Embryonic facial prominence (tissue), 1 donor: ENCODE data around the gene LRRC8A.
"Not testable (repeated sequence)": the region's sequence is repeated elsewhere in the genome, so short reads cannot be mapped to it uniquely, and the experiment has no call there.

Experiments used
- DNase-seq: peaks from one replicate; pipeline ENCODE4 v3.0.0-alpha.2; 2016; ENCODE audit errors: extremely low spot score

Gene LRRC8A

DNA sequence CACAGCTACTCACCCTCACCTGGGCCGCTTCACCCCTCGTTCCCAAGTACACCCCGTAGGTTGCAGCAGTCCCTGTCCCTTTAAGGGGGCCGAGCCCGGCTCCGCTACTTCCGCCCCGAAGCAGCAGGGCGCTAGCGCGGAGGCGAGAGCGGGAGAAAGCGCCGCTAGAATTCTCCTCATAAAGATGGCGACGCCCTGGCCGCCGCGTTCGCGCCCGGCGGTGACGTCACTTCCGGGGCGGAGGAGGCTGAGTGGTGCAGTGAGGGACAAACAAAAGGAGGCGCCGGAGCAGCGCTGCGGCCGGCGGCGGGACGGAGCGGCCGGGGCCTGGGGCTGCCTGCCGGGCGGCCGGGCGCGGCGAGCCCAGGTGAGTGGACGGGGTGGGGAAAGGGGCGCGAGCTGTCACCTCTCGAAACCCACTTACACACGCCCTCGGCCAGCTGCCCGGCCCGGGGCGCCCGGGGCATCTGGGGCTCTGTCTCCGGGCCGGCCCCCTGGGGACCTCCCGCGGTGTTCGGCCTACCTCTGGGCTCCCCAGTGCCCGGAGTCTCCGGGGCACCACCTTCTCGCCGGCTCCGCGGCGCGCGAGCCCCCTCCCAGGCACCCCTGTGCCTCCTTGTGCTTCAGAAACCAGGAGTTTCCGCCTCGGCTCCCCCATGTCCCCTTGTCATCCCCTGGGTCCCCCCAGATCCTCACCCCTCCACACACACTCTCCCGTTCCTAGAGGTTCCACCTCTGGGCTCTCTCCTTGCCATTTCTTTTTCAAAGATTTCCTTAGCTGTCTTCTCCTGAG is at the start of gene LRRC8A, which contains the start of gene KYAT1:
TSS of gene LRRC8A (plus strand) at position 250 of the 793 bp plus-strand sequence. CDS start 25,032 bp downstream, outside the sequence.
TSS of gene KYAT1 (minus strand) at position 67 of the 793 bp plus-strand sequence. CDS start 36,545 bp downstream, outside the sequence.
- DNase-seq = peak; percentile 92

DNA sequence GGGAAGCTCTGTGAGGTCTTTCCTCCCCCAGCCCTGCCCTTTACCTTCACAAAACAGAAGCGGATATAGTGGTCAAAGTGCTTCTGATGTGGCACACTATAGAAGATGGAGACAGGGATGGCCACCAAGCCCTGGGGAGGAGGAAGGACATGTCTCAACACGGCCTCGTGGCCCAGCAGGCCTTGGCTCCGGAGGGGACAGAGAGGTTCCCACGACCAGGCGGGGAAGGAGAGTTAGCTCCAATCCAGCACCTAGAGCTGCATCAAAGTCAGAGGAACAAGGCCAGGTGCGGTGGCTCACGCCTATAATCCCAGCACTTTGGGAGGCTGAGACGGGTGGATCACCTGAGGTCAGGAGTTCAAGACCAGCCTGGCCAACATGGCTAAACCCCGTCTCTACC is 48.2 kb upstream of the LRRC8A start:
- no peak for DNase-seq

DNA sequence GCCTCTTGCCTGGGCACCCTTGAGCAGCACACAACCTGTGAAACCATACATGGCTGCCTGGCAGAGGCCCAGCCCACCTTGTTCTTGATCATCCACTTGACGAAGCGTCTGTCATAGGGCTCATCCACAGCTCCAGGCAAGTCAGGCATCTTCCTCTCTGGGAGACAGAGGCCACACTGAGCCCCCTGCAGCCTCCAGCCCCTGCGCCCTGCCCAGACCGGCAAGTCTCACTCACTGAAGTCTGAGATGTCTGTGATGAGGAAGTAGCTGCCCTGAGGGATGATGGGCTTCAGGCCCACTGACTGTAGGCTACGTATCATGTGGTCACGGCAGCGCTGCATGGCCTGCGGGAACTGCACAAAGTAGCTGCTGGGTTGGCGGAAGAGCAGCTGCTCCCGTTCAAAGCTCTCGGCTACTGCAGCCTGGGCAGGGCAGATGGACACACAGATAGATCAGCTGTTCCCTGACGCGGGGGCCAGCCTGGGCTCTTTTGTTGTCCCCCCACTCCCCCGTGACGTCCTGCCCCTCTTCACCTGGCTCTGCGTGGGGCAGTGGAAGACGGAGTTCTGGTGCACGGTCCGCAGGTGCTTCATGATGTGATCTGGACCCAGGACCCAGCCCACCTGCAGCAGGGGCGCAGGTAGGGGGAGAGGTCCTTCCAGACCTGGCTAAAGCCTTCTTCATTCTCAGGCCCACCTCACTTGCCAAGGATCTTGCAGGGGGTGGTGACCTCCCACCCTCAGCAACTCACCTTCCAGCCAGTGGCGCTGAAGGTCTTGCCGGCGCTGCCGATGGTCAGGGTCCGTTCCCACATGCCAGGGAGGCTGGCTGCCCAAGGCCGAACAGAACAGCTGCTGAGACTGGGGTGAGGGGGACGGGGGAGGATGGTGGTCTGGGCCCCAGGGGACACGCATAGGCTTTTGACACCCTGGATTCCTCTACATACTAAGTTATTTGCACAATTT is 46.4 kb upstream of the LRRC8A start:
- DNase-seq = no peak

DNA sequence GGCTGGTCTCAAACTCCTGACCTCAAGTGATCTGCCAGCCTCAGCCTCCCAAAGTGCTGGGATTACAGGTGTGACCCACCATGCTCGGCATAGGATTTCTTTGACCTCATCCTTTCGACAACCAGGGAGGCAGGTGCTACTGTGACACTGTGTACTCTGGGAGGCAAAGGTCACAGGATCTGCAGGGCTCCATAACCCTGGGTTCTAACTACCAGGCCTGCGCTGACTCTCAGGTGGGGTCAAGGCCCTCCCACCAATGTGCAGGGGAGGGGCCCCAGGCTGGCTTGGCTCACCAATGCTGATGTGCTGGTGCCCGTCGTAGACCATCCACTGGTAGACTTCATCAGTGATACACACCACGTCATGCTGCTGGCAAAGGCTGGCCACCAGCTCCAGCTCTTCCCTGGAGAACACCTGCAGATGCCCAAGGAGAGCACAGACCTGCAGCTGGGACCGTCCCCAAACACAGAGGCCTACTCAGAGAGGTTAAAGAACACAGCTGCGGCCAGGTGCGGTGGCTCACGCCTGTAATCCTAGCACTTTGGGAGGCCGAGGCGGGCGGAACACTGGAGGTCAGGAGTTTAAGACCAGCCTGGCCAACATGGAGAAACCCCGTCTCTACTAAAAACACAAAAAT is 45.3 kb upstream of the LRRC8A start:
- no peak for DNase-seq

DNA sequence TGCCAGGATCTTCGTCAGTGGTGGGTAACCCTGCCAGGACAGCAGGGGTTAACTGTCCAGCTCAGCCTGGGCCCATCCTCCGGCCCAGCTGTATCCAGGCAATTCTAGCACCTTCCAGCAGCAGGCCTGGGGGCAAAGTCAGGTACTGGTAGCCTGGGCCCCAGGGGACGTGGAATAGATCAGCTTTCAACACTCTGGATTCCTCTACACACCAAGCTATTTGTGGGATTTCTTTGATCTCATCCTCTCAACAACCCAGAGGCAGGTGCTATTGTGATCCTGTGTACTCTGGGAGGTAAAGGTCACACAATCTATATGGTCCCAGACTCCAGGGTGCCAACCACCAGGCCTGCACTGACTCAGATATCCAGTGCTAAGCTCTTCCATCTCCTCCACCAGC is 43.6 kb upstream of the LRRC8A start:
- DNase-seq = no peak

DNA sequence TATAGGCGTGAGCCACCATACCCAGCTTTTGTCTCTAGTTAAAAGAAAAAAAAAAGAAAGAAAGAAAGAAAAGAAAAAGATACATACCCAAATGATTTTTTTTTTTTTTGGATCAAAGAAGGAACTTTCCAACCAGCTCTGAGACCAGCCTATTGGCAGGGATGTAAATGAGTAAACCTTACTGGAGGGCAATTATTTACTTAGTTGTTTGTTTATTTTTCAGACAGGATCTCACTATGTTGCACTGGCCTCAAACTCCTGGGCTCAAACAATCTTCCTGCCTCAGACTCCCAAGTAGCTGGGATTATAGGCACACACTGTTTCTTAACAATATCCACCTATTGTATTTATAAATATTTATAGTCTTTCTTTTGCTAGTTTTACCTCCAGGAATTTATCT is 41.4 kb upstream of the LRRC8A start:
- DNase-seq = no peak

DNA sequence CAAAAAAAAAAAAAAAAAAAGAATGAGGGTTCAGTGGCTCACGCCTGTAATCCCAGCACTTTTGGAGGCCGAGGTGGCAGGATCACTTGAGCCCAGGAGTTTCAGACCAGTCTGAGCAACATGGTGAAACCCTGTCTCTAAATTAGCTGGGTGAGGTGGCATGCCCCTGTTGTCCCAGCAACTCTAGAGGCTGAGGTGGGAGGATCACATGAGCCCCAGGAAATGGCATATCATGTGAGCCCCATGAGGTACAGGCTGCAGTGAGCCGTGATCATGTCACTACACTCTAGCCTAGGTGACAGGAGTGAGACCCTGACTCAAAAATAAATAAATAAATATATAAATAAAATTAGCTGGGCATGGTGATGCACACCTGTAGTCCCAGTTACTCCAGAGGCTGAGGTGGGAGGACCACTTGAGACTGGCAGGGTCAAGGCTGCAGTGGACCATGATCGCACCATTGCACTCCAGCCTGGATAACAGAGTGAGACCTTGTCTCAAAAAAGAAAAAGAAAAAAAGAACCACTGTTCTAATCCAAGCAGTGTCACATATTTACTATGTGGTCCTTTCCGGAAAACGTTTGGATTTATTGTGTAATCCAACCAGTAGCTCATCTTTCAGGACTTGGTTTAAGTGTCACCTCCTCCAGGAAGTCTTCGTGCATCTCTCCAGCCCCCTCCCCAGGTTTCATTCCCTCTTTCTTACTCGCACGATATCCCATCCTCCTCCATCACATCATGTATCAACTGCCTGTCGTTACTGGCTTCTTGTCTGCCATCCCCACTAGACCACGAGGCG is 40.0 kb upstream of the LRRC8A start:
- no peak for DNase-seq

DNA sequence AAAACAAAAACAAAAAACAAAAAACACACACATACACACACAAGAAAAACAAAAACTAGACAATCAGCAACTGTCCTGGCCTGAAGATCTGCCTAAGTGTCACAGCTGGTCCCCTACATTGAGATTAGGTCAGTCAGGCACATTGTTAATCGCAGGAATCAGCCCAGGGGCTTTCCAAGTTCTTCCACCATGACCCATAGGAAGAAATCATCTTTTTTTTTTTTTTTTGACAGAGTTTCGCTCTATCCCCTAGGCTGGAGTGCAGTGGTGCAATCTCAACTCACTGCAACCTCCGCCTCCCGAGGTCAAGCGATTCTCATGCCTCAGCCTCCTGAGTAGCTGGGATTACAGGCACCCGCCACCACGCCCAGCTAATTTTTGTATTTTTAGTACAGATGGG is 38.8 kb upstream of the LRRC8A start:
- not testable (repeated sequence) for DNase-seq

DNA sequence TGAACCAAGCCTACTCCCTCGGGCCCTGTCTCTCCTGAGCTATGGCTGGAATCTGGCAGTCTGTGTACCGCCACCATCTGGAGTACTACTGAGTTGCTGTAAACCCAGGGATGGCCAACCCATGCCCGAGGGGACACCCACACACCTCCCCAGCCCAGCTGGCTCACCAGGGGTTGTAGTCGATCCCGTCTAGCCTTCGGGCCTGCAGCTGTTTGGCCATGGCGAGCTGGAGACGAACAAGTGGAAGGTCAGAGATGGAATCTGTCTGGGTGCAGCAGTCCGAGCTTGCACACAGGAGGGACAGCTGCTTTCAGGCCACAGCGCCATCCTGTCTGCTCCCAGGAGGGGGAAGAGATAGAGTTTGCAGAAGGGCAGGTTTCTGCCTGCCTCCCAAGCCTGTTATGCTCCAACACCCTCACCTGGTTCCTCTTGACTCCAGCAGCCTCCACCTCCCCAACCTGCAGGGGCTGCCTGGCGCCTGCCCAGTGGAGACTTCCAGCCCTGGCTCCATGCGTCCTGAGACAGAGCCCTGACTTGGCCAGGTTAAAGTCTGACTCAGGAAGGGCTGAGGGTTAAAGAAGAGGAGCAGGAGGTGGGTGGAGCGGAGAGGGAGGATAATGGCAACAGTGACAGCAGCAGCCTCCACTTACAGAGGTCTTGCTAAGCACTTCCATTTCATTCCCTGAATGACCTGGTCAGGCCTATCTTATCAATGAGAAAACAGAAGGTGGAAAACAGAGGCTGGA is 36.6 kb upstream of the LRRC8A start:
- no peak for DNase-seq

DNA sequence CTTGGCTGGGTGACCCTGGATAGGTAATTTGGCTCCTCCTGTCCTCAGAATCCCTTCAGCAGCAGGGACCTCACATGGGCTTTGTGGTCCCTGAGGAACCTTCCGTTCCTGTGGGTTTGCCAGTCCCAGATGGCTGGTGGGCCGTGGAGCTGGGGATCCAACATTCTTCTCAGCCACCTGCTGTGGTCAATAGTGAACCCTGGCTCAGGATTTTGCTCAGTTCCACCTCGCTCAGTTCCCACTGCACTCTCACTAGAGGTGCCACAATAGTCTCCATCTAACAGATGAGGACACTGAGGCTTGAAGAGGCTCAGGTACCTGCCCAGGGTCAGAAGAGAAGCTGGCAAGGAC is 35.3 kb upstream of the LRRC8A start:
- DNase-seq = no peak

DNA sequence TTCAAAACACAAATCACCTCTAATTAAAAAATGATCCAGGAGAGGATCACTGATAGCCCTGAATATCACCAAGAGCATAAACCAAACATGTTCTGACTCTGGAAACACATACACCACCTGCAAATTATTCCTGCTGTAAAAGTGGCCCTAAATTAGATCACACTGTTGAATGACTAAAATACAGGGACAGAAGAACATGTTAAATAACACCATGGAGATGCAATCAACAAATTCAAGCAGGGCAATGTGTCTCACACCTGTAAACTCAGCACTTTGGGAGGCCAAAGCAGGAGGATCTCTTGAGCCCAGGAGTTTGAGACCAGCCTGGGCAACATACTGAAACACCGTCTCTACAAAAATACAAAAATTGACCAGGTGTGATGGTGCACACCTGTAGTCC is 34.1 kb upstream of the LRRC8A start:
- no peak for DNase-seq

DNA sequence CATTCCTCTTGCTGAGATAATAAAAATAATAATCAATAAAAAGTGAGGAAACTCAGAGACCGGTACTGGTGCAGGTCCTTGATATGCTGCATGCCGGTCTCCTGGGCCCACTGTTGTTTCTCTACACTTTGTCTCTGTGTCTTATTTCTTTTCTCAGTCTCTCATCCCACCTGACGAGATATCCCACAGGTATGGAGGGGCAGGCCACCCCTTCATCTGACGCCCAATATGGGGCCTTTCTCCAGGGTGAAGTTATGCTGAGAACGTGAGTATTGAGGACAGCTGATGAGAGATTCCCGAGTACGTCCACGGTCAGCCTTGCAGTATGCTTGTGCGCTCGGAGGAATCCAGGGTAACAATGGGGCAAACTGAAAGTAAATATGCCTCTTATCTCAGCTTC is 30.9 kb upstream of the LRRC8A start:
- not testable (repeated sequence) for DNase-seq

DNA sequence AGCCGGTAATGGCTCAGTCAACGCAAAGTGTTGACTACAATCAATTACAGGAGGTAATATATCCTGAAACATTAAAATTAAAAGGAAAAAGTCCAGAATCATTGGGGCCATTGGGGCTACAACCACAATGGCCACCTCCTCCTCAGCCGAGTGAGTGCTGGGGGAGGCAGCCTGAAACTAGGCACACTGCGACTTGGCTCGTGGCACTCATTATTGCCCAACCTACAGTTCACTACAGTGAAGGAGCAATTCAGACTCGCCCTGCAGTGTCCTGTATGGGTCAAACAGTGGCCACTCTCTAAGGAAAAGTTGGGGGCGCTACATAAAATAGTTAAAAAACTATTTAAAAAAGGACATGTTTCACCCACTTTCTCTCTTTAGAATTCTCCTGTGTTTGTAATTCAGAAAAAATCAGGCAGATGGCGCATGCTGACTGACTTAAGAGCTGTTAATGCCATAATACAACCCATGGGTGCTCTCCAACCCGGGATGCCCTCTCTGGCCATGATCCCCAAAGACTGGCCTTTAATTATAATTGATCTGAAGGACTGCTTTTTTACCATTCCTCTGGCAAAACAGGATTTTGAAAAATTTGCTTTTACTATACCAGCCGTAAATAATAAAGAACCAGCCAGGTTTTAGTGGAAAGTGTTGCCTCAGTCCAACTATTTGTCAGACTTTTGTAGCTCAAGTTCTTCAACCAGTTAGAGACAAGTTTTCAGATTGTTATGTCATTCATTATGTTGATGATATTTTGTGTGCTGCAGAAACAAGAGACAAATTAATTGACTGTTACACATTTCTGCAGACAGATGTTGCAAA is 29.9 kb upstream of the LRRC8A start:
- DNase-seq = not testable (repeated sequence)

DNA sequence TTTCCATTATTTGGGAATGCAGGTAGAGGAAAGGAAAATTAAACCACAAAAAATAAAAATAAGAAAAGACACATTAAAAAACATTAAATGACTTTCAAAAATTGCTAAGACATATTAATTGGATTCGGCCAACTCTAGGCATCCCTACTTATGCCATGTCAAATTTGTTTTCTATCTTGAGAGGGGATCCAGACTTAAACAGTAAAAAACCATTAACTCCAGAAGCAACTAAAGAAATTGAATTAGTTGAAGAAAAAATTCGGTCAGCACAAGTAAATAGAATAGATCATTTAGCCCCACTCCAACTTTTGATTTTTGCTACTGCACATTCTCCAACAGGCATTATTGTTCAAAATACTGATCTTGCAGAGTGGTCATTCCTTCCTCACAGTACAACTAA is 29.3 kb upstream of the LRRC8A start:
- not testable (repeated sequence) for DNase-seq

DNA sequence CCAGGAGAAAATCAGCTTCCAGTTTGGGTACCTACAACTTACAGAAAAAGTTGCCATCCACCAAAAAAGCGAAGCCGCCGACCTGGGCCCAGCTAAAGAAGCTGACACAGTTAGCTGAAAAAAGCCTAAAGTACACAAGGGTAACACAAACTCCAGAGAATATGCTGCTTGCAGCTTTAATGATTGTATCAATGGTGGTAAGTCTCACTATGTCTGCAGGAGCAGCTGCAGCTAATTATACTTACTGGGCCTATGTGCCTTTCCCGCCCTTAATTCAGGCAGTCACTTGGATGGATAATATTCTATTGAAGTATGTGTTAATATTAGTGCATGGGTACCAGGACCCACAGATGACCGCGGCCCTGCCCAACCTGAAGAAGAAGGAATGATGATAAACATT is 27.5 kb upstream of the LRRC8A start:
- DNase-seq = not testable (repeated sequence)

DNA sequence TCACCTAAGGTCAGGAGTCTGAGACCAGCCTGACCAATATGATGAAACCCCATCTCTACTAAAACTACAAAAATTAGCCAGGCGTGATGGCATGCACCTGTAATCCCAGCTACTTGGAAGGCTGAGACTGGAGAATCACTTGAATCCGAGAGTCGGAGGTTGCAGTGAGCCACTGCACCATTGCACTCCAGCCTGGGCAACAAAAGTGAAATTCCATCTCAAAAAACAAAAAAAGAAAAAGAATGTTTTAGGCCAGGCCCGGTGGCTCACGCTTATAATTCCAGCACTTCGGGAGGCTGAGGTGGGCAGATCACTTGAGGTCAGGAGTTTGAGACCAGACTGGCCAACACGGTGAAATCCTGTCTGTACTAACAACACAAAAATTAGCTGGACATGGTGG is 23.5 kb upstream of the LRRC8A start:
- DNase-seq = not testable (repeated sequence)

DNA sequence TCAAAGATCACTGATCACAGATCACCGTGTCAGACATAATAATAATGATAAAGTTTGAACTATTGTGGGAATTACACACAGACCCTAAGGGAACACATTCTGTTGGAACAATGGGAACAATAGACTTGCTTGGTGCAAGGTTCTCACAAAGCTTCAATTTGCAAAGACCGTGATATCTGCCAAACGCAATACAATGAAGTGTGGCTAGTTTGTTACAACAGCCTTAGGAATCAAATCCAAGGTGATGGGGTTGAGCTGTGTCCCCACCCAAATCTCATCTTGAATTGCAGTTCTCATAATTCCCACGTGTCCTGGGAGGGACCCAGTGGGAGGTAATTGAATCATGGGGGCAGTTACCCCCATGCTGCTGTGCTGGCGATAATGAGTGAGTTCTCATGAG is 21.0 kb upstream of the LRRC8A start:
- no peak for DNase-seq

DNA sequence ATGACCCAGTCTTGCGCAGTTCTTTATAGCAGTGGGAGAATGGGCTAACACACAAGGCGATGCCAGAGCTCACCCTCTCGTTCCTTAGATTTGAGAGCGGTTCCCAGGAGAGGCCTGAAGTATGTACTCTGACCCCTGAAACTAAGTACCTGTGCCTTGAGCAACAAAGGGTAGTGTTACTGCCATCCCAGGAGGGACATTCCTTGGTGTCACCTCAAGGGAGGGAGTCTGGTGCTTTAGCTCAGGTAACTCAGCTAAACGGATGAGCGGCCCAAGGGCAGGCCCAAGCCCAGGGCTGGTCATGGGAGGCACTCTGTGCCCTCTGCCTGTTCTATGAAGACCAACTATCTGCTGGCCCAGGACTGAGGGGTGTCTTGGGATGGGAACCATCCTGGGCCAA is 20.4 kb upstream of the LRRC8A start:
- DNase-seq = no peak

DNA sequence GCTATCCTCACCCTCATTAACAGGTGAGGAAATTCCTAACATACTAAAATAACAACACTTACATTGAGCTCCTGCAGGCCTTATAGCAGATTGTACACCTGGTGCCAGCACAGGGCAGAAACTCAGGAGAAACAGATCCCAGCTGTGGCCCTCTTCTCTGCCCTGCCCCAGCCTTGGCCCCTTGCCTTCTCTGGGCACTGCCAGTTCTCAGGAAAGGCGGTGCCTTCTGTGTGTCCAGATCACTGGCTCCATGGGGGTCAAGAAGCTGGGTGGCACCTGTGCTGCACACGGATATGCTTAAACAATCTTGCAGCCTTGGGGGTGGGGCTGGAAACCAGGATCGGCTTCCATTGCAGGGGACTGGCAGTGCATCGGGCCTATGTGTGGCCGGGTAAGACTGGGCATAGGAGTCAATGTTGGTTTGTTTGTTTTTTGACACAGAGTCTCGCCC is 19.5 kb upstream of the LRRC8A start:
- DNase-seq = no peak

DNA sequence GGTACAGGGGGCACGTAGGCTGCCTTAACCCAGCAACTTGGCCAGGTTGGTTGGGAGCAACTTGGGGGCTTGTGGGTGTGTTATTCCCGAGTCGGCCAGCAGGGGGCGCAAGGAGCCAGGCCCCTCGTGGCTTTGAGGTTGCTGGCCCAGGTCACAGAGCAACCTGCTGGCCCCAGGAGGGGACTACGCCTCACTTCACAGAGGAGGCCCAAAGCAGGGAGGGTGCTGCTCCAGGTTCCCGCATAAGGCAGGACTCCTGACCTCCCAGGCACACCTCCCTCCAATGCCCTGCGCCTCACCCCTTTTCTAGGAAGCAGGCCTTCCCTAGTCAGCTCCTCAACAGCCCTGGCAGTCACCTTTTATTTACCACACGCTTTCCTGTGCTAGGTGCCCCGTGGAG is 18.3 kb upstream of the LRRC8A start:
- no peak for DNase-seq
